K562 (cell line): Measurements from ENCODE around the gene GP1BA. TPM values are rescaled to one million over a fixed set of nuclear protein-coding genes. Genes with fewer than 3 reads are reported as not detected.

Source experiments
- PTTG1 ChIP-seq: fragments of 450-650 bp; IDR thresholded peaks from 2 replicates; pipeline ENCODE4 v1.6.1; 2016; ENCODE audit warnings: low read depth, mild to moderate bottlenecking, missing genetic modification characterization, missing compliant biosample characterization
- ZBTB7A ChIP-seq: IDR thresholded peaks from 2 replicates; pipeline ENCODE4 v1.6.1; 2011; ENCODE audit warnings: low read depth, mild to moderate bottlenecking, low read length, moderate library complexity, borderline replicate concordance; ENCODE audit not compliant: control insufficient read depth
- ZBTB8A ChIP-seq: fragments of 450-650 bp; IDR thresholded peaks from 2 replicates; pipeline ENCODE4 v1.6.1; 2018; ENCODE audit warnings: mild to moderate bottlenecking, moderate library complexity; ENCODE audit not compliant: partially characterized antibody
- polyA plus RNA-seq, 8 experiments: library from polyadenylated mRNA; depleted of rRNA in 4 of 8; stranded (reverse) in 5 of 8; unstranded in 3 of 8; fragments of >200 nt; fragmentation: Nextera tagmentation in 2 of 8; fragmentation: Illumina TruSeq in 1 of 8; extraction: Ambion mirVana in 2 of 8; extraction: Trizol in 1 of 8; gene quantifications; 2 replicates each; pipeline versions ENCODE4 v1.2.1 to v1.2.3, GENCODE V29; 2011 to 2014; ENCODE audit warnings: inconsistent platforms in 1 of 8, missing spikeins in 1 of 8
- total RNA-seq, 7 experiments: library from RNA; depleted of rRNA in 6 of 7; stranded (reverse); fragments of >200 nt in 6 of 7; fragmentation: Illumina TruSeq in 2 of 7; extraction: Trizol in 2 of 7; gene quantifications; 2 replicates each; pipeline versions ENCODE4 v1.2.1 to v1.2.3, GENCODE V29; 2011 to 2021; ENCODE audit warnings: low replicate concordance in 1 of 7
- TF ChIP-seq, protein P1 (sequence below), 2 experiments: fragments of 450-650 bp; formaldehyde crosslinking in 1 of 2; IDR thresholded peaks; 2 replicates each; pipeline versions ENCODE4 v1.4.0 to v1.6.1; 2014 to 2020; ENCODE audit warnings: mild to moderate bottlenecking in 2 of 2, borderline replicate concordance in 1 of 2, low read depth in 1 of 2
- TF ChIP-seq, protein P2 (sequence below): sonication (generic); formaldehyde crosslinking; IDR thresholded peaks from 2 replicates; pipeline ENCODE4 v1.8.1; 2023; ENCODE audit warnings: mild to moderate bottlenecking, missing genetic modification reagents

Gene GP1BA
- total and polyA plus RNA-seq, 9 of the 15 experiments (the other 6 are each of a cell fraction or from before 2014, with no cell fraction given) = 0.01 TPM; not detected in 8

DNA sequence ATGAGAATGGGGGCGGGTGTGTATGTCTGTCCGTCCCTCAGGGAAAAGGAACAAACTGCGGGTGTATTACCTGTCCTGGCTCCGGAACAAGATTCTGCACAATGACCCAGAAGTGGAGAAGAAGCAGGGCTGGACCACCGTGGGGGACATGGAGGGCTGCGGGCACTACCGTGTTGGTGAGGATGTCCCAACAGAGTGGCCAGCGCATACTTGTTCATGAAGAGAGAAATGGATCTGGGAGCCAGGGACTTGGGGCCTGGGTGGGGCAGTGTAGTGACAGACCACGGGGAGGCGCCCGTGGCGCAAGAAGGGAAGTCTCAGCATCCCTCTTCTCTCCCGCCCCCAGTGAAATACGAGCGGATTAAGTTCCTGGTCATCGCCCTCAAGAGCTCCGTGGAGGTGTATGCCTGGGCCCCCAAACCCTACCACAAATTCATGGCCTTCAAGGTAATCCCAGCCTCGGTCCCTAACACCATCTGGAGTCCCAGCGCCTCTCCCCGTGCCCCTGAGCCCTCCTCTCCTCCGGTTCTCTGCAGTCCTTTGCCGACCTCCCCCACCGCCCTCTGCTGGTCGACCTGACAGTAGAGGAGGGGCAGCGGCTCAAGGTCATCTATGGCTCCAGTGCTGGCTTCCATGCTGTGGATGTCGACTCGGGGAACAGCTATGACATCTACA, 36.3 kb upstream of the GP1BA start (continued):
- TF ChIP-seq, protein P1, sequence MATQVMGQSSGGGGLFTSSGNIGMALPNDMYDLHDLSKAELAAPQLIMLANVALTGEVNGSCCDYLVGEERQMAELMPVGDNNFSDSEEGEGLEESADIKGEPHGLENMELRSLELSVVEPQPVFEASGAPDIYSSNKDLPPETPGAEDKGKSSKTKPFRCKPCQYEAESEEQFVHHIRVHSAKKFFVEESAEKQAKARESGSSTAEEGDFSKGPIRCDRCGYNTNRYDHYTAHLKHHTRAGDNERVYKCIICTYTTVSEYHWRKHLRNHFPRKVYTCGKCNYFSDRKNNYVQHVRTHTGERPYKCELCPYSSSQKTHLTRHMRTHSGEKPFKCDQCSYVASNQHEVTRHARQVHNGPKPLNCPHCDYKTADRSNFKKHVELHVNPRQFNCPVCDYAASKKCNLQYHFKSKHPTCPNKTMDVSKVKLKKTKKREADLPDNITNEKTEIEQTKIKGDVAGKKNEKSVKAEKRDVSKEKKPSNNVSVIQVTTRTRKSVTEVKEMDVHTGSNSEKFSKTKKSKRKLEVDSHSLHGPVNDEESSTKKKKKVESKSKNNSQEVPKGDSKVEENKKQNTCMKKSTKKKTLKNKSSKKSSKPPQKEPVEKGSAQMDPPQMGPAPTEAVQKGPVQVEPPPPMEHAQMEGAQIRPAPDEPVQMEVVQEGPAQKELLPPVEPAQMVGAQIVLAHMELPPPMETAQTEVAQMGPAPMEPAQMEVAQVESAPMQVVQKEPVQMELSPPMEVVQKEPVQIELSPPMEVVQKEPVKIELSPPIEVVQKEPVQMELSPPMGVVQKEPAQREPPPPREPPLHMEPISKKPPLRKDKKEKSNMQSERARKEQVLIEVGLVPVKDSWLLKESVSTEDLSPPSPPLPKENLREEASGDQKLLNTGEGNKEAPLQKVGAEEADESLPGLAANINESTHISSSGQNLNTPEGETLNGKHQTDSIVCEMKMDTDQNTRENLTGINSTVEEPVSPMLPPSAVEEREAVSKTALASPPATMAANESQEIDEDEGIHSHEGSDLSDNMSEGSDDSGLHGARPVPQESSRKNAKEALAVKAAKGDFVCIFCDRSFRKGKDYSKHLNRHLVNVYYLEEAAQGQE (IDR thresholded peaks at IDR 0.05; ENCODE audit: borderline replicate concordance) = no peak
- TF ChIP-seq, protein P1 (CRISPR knock-in tag; IDR thresholded peaks at IDR 0.05; ENCODE audit: low read depth) = no peak
- TF ChIP-seq, protein P2, sequence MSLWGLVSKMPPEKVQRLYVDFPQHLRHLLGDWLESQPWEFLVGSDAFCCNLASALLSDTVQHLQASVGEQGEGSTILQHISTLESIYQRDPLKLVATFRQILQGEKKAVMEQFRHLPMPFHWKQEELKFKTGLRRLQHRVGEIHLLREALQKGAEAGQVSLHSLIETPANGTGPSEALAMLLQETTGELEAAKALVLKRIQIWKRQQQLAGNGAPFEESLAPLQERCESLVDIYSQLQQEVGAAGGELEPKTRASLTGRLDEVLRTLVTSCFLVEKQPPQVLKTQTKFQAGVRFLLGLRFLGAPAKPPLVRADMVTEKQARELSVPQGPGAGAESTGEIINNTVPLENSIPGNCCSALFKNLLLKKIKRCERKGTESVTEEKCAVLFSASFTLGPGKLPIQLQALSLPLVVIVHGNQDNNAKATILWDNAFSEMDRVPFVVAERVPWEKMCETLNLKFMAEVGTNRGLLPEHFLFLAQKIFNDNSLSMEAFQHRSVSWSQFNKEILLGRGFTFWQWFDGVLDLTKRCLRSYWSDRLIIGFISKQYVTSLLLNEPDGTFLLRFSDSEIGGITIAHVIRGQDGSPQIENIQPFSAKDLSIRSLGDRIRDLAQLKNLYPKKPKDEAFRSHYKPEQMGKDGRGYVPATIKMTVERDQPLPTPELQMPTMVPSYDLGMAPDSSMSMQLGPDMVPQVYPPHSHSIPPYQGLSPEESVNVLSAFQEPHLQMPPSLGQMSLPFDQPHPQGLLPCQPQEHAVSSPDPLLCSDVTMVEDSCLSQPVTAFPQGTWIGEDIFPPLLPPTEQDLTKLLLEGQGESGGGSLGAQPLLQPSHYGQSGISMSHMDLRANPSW = no peak
- 0 out of 2 replicates have a peak, but pooled peaks have one; percentile 13 for TF ChIP-seq ZBTB7A
- TF ChIP-seq PTTG1 (tag) = no peak
- TF ChIP-seq ZBTB8A = no peak
